Activated gamma-delta T cell treated with anti-CD3 and anti-CD28 coated beads, Interleukin-2, amount 50 U/mL, for 16 hours (primary cell): ENCODE data around the gene TMC1.
"Not testable (repeated sequence)": the region's sequence is repeated elsewhere in the genome, so short reads cannot be mapped to it uniquely, and the experiment has no call there.

Experiments
- DNase-seq: peaks from one replicate; pipeline ENCODE4 v3.0.0-alpha.2; 2020; ENCODE audit warnings: low read depth

TMC1 gene

GRCh38 chr9:72769546-72769945 lies 248.1 kb downstream of the TMC1 start:
- DNase-seq, result no peak

GRCh38 chr9:72772661-72773060 lies 251.3 kb downstream of the TMC1 start:
- DNase-seq, result no peak

DNA sequence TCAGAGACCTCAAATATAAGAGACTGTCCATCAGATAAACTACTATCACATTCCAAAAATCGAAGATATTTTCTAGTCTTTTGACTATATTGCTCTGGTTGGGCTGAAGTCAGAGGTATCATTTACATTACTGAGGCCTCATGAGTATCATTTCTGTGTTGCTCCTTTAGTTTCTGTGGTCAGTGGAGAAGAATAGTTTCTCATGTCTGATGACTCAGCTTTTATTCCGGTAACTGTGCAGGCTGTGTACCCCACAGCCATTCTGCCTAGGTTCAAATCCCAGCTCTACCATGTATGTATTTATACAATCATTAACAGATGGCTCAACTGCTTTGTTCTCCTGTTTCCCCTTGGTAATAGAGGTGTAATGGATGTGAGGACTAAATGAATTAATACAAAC lies 252.2 kb downstream of the TMC1 start:
- no peak for DNase-seq

GRCh38 chr9:72775570-72775969 lies 254.2 kb downstream of the TMC1 start:
- no peak for DNase-seq

- no peak for DNase-seq
Measured at GRCh38 chr9:72779614-72780013, 258.2 kb downstream of the TMC1 start.

DNA sequence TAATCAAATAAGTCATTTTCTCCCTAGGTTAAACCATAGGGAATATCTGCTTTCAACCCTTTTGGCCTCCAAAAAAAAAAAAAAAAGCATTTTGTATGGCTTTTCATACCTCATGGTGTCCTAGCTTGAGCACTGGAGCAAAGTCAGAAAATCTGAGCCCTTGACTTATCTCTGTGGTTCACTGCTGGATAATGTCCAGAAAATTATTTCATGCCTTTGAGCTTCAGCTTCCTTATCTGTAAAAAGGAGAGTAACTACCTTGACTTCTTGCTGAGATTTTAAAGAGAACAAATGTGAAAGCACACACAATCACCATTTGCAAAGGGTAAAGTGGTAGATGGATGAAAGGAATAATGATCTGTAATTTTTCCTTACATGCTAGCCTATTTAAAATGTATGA lies 265.5 kb downstream of the TMC1 start:
- DNase-seq, result no peak

DNA sequence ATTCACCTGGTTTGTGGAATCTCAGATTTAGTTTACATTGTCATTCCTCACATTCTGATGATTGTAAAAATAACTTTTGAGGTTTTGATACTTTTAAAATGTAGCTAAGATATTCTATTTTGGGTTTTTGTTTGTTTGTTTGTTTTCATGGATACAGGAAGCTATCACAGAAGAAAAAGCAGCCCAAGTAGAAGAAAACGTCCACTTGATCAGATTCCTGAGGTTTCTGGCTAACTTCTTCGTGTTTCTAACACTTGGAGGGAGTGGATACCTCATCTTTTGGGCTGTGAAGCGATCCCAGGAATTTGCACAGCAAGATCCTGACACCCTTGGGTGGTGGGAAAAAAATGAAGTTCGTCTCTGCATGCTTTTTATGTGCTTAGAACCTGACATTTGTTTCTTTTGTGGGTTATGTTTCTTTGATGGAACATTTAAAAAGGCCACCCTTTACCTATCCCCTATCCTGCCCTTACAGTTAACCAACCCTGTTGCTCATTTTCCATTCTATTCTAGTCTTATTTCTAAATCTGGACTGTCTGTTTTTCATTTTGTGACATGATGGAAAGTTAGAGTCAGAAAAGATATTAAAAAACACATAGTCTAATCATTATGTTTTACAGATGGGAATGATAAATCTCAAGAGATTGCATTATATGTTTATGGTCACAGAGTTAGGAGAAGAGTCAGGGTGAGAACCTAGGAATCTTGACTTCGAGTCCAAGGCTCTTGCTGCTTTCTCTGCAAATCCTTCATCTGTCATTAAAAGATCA lies 267.7 kb downstream of the TMC1 start:
- no peak for DNase-seq

GRCh38 chr9:72789885-72790284 lies 268.5 kb downstream of the TMC1 start:
- no peak for DNase-seq

- DNase-seq, result no peak
Measured at GRCh38 chr9:72790989-72791388, 269.6 kb downstream of the TMC1 start.

GRCh38 chr9:72791436-72791835 lies 270.0 kb downstream of the TMC1 start:
- no peak for DNase-seq

GRCh38 chr9:72794946-72795345 lies 273.5 kb downstream of the TMC1 start:
- no peak for DNase-seq

DNA sequence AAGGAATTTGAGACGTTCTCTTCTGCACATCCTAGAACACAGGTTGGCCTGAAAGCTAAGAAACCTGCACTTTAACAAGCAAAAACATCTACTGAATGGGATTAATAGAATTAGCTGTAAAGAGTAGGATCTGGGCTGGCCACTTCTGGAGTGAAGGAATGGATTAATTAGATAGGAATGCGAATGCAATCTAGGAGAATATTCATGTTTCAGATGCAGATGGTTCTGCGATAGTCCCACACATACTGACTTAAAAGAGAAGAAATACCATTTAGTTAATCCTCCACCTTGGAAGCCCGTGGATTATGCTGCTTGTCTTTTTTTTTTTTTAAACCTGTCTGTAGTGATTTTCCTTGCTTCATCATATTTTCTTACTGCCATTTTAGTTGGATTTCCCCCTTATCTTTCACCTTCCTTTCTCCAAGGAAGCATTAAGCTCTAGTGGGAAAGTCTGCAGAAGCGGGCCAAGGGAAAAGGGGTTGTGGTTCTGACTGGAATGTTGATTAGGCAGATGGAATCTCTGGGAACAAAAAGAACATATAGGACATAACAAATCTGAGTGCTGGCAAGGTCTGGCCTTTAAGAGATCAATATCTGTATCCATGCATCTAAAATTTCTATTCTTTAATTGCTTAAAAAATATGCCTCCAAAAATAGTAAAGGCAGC lies 279.1 kb downstream of the TMC1 start:
- no peak for DNase-seq

DNA sequence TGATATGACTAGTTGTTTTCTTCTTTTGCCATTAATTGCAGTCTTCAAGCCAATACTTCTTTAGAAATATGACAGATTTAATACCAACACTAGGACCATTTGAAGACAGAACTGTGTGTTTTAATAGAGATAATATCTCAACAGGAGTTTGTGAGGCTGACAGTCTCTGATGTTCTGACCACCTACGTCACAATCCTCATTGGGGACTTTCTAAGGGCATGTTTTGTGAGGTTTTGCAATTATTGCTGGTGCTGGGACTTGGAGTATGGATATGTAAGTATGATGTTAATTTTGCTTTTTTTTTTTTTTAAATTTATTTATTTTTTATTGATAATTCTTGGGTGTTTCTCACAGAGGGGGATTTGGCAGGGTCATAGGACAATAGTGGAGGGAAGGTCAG lies 283.8 kb downstream of the TMC1 start:
- DNase-seq, result no peak

DNA sequence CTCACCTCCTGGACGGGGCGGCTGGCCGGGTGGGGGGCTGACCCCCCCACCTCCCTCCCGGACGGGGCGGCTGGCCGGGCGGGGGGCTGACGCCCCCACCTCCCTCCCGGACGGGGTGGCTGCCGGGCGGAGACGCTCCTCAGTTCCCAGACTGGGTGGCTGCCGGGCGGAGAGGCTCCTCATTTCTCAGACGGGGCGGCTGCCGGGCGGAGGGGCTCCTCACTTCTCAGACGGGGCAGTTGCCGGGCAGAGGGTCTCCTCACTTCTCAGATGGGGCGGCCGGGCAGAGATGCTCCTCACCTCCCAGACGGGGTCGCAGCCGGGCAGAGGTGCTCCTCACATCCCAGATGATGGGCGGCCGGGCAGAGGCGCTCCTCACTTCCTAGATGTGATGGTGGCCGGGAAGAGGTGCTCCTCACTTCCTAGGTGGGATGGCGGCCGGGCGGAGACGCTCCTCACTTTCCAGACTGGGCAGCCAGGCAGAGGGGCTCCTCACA lies 285.0 kb downstream of the TMC1 start:
- DNase-seq, result not testable (repeated sequence)

DNA sequence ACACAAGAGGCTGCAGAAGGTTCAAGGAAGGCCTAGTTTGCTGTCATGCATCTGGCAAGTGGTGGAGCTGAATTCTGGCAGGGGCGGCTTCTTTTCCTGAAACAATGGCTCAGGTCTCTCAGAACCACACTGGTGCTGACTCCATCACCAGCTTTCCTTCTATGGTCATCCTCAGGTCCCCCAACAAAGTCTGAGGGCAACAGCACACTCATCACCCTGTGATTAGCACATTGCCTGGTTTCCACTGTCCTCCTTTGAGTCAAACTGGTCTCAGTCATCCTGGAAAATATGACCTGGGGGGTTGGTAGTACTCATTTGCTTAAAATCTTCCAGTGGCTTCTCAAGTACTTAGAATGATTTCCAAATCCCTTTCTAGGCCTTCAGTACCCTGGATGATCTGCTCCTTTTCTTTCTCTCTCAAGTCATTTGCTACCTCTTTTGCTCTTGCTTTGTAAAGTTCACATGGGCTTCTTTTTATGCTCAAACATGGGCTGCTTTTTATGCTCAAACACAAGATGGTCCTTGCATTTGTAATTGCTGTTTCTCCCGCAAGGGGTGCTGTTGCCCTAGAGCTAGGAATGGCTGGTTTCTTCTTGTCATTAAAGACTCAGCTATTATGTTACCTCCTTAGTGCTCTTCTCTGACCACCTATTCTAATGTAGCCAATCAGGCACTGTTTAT lies 286.5 kb downstream of the TMC1 start:
- no peak for DNase-seq

DNA sequence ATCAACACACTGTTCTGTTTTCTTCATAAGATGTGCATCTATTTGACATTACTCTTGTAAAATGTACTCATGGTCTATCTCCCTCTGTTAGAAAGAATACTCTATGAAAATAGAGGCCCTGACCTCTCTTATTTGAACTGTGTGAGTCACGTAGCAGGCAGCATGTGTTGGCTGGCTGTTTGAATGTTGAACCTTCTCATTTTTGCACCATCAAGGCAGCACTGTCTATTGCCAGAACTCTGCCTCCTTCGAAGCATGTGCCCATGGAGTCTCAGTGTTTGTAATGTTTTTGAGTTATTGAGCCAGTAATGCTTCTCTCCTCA lies 287.0 kb downstream of the TMC1 start:
- DNase-seq, result no peak

- DNase-seq, result no peak
Measured at GRCh38 chr9:72809586-72809985, 288.2 kb downstream of the TMC1 start.

GRCh38 chr9:72812559-72813111 lies 291.2 kb downstream of the TMC1 start:
- DNase-seq, result no peak

DNA sequence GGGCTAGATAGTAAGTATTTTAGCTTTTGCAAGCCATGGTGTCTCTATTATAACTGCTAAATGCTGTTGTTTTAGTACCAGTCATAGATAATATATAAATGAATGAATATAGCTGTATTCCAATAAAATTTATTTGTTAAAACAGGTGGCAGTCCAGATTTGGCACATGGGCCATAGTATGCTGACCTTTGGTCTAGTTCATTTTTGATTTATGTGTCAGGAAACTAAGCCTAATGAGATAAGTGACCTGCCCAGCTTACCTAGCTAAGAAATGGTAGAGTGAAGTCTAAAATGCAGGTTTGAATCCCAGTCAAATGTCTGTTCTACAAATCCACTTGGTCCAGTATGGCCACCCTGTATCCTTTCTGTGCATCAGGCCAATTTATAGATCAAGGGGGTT lies 292.1 kb downstream of the TMC1 start:
- no peak for DNase-seq

DNA sequence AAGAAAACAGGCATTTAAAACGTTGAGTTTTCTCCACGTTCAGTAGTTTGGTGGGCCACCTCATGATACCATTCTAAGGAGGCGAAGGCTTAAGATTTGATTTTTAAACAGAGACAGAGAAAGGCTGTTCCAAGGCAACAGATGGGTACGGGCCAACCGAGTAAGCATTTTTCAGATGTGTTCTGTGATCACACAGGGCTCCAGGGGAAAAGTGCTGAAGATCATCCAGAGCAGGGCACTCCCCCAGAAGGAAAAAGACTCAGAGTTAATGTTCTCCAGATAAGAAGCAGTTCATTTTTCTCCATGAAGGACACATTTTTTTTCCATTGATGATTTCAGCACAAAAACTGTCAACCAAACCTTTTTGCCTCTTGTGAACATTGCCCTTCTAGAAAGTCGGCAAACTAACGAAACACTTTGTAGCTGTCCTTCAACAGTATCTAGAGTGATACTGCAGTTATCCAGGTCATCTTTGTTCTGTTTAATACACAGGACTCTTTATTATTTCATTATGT lies 292.7 kb downstream of the TMC1 start:
- no peak for DNase-seq

DNA sequence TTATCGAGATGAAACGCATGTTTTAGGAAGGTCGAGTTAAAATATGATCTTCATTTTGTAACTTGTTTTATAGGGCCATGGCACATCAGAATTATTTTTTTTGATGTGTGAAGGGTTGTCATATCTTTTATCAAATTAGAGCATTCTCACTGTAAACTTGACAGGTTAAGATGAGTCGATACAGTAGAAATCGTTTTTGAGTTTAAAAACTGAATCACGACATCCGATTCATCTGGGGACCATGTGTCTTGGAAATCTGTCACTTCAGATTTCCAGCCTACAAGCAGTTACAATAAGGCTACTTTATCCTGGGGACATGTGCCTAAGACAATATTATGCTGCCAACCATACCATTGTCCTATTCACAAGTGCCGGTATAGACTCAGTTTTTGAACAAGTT lies 295.3 kb downstream of the TMC1 start:
- no peak for DNase-seq

GRCh38 chr9:72817413-72817812 lies 296.0 kb downstream of the TMC1 start:
- no peak for DNase-seq

- no peak for DNase-seq
Measured at GRCh38 chr9:72818385-72818784, 297.0 kb downstream of the TMC1 start.
